Astrocyte (in vitro differentiated cells and primary cell): Measurements from ENCODE around the gene GPR142. TPM values are rescaled to one million over a fixed set of nuclear protein-coding genes. Genes with fewer than 3 reads are reported as not detected.
A peak's percentile ranks its signal among the peaks of the same experiment; 100 is the strongest.

Experiments
- DNase-seq: peaks from one replicate; pipeline ENCODE4 v3.0.0-alpha.2; 2010; ENCODE audit warnings: low read depth
- FAIRE-seq: peaks from 2 replicates; lab custom pipeline; 2011; peaks lifted over from hg19 to GRCh38; lab: Jason Lieb, UNC
- H2AFZ ChIP-seq: 2 replicates; pipeline ENCODE4 v1.6.0; 2012; ENCODE audit warnings: low read depth, low read length, inconsistent platforms
- H3K27ac ChIP-seq: 2 replicates; pipeline ENCODE4 v1.5.1; 2011; ENCODE audit warnings: low read depth, low read length, inconsistent platforms
- H3K27me3 ChIP-seq: 2 replicates; pipeline ENCODE4 v1.6.0; 2011; ENCODE audit warnings: low read length, inconsistent platforms; ENCODE audit not compliant: insufficient read depth
- H3K36me3 ChIP-seq: 2 replicates; pipeline ENCODE4 v1.5.1; 2011; ENCODE audit warnings: low read length, inconsistent platforms; ENCODE audit not compliant: insufficient read depth
- H3K4me1 ChIP-seq: 2 replicates; pipeline ENCODE4 v1.5.1; 2011; ENCODE audit warnings: low read length, inconsistent platforms; ENCODE audit not compliant: insufficient read depth
- H3K4me2 ChIP-seq: 2 replicates; pipeline ENCODE4 v1.6.0; 2012; ENCODE audit warnings: low read length, inconsistent platforms
- H3K4me3 ChIP-seq: 2 replicates; pipeline ENCODE4 v1.5.1; 2011; ENCODE audit warnings: low read depth, mild to moderate bottlenecking, low read length, inconsistent platforms; ENCODE audit not compliant: insufficient read depth
- H3K79me2 ChIP-seq: 2 replicates; pipeline ENCODE4 v1.6.0; 2012; ENCODE audit warnings: mild to moderate bottlenecking, low read length, inconsistent platforms; ENCODE audit not compliant: insufficient read depth
- H3K9ac ChIP-seq: 2 replicates; pipeline ENCODE4 v1.6.0; 2012; ENCODE audit warnings: mild to moderate bottlenecking, low read length, inconsistent platforms
- H3K9me3 ChIP-seq: 2 replicates; pipeline ENCODE4 v1.5.1; 2012; ENCODE audit warnings: low read depth, mild to moderate bottlenecking, low read length, inconsistent platforms; ENCODE audit not compliant: insufficient read depth
- H4K20me1 ChIP-seq: 2 replicates; pipeline ENCODE4 v1.6.0; 2012; ENCODE audit warnings: low read length, inconsistent platforms; ENCODE audit not compliant: insufficient read depth
- H3K27ac Mint-ChIP-seq: one replicate; pipeline ENCODE4 v1.8.0; 2021; ENCODE audit warnings: mild to moderate bottlenecking, mixed read lengths; ENCODE audit not compliant: unreplicated experiment
- H3K27me3 Mint-ChIP-seq: one replicate; pipeline ENCODE4 v1.8.0; 2021; ENCODE audit warnings: low read depth, mixed read lengths; ENCODE audit not compliant: unreplicated experiment
- H3K36me3 Mint-ChIP-seq: one replicate; pipeline ENCODE4 v1.8.0; 2021; ENCODE audit warnings: low read depth, mixed read lengths; ENCODE audit not compliant: unreplicated experiment
- H3K4me1 Mint-ChIP-seq: one replicate; pipeline ENCODE4 v1.8.0; 2021; ENCODE audit warnings: low read depth, mixed read lengths; ENCODE audit not compliant: unreplicated experiment
- H3K4me3 Mint-ChIP-seq: one replicate; pipeline ENCODE4 v1.8.0; 2021; ENCODE audit warnings: mild to moderate bottlenecking, moderate library complexity, mixed read lengths; ENCODE audit not compliant: unreplicated experiment
- H3K9me3 Mint-ChIP-seq: one replicate; pipeline ENCODE4 v1.8.0; 2021; ENCODE audit warnings: mild to moderate bottlenecking, mixed read lengths; ENCODE audit not compliant: unreplicated experiment
- CTCF ChIP-seq: IDR thresholded peaks from 2 replicates; pipeline ENCODE4 v1.5.1; 2011; ENCODE audit warnings: low read depth, mild to moderate bottlenecking, inconsistent platforms, low read length, moderate library complexity; ENCODE audit not compliant: insufficient read depth
- EZH2 ChIP-seq: IDR thresholded peaks from 2 replicates; pipeline ENCODE4 v1.6.1; 2012; ENCODE audit warnings: mild to moderate bottlenecking, low read length, inconsistent platforms; ENCODE audit not compliant: insufficient read depth
- total RNA-seq: library from RNA; stranded (reverse); gene quantifications from 2 replicates; pipeline ENCODE4 v1.2.1, GENCODE V29; 2021

The GPR142 gene
- total RNA-seq, 1 donor from 2014 or later = not detected

- Mint-ChIP-seq H3K9me3 (peaks cover 1% of the 10 kb centered on the region), H3K27me3 (peaks cover 69% of the 10 kb centered on the region), H3K36me3 (no peaks in the 10 kb centered on the region), H3K27ac (no peak overlapping the region), H3K4me1 (peaks cover 2% of the 10 kb centered on the region), H3K4me3 (no peak overlapping the region)
- no peaks in the 10 kb centered on the region for H4K20me1 ChIP-seq
- H2AFZ ChIP-seq = no peak overlapping the region
- H3K9ac ChIP-seq = no peak overlapping the region
- no peak overlapping the region for H3K27ac ChIP-seq
- H3K27me3 ChIP-seq = peaks cover 22% of the 10 kb centered on the region
- H3K36me3 ChIP-seq = no peaks in the 10 kb centered on the region
- TF ChIP-seq EZH2 = no peak
- TF ChIP-seq CTCF = no peak
- no peaks in the 10 kb centered on the region for H3K79me2 ChIP-seq
- FAIRE-seq = no peak
- H3K9me3 ChIP-seq = no peaks in the 10 kb centered on the region
- DNase-seq = no peak
- no peak overlapping the region for H3K4me3 ChIP-seq
- H3K4me2 ChIP-seq = no peak overlapping the region
- H3K4me1 ChIP-seq = peaks cover 1% of the 10 kb centered on the region
These were observed 16.8 kb upstream of the GPR142 start for GRCh38 chr17:74350486-74350885.

- DNase-seq = no peak
- no peak overlapping the region for H3K4me3 ChIP-seq
- no peaks in the 10 kb centered on the region for H4K20me1 ChIP-seq
These were observed 15.6 kb upstream of the GPR142 start for GRCh38 chr17:74351552-74352210.

More at GRCh38 chr17:74351552-74352210, 15.6 kb upstream of the GPR142 start:
- H3K27ac Mint-ChIP-seq = no peak overlapping the region
- no peaks in the 10 kb centered on the region for H3K36me3 Mint-ChIP-seq
- peaks cover 1% of the 10 kb centered on the region for H3K9me3 Mint-ChIP-seq
- no peak for FAIRE-seq
- TF ChIP-seq CTCF (no peak), EZH2 (peak; percentile 57)
- no peak overlapping the region for H2AFZ ChIP-seq
- no peak overlapping the region for H3K4me3 Mint-ChIP-seq
- H3K27me3 ChIP-seq = peaks cover 27% of the 10 kb centered on the region
- no peaks in the 10 kb centered on the region for H3K4me1 Mint-ChIP-seq
- no peak overlapping the region for H3K9ac ChIP-seq
- H3K36me3 ChIP-seq = no peaks in the 10 kb centered on the region
- H3K4me2 ChIP-seq = no peak overlapping the region
- no peaks in the 10 kb centered on the region for H3K9me3 ChIP-seq
- peaks cover 75% of the 10 kb centered on the region for H3K27me3 Mint-ChIP-seq
- H3K4me1 ChIP-seq = no peaks in the 10 kb centered on the region
- H3K79me2 ChIP-seq = no peaks in the 10 kb centered on the region
- no peak overlapping the region for H3K27ac ChIP-seq
